MCF 10A (cell line): ENCODE data around the gene DYSF. TPM values are rescaled to one million over a fixed set of nuclear protein-coding genes. Genes with fewer than 3 reads are reported as not detected.

ENCODE experiments used
- BruUV-seq: library from RNA; stranded (reverse); fragments of 400-500 nt; replicated peaks from 2 replicates; lab custom pipeline; 2021; lab: Mats Ljungman, UMichigan
- CTCF ChIA-PET: fragments of 300-600 bp; sonication (Branson Sonifier 250); formaldehyde crosslinking; extraction: SDS; loops from one replicate; lab custom pipeline; 2021; ENCODE audit warnings: antibody characterized with exemption, inconsistent platforms; lab: Yijun Ruan, JAX
- POLR2A ChIA-PET: fragments of 300-600, 350-650 bp; sonication (Branson Sonifier 250); formaldehyde crosslinking; extraction: SDS; loops from one replicate; lab custom pipeline; 2020; ENCODE audit warnings: antibody characterized with exemption, inconsistent platforms; lab: Yijun Ruan, JAX
- DNase-seq: peaks from one replicate; pipeline ENCODE4 v3.0.0-alpha.2; 2018; ENCODE audit not compliant: unreplicated experiment
- H3K27ac Mint-ChIP-seq: one replicate; pipeline ENCODE4 v1.8.0; 2022; ENCODE audit warnings: mild to moderate bottlenecking, low read depth, mixed read lengths; ENCODE audit not compliant: unreplicated experiment
- H3K27me3 Mint-ChIP-seq: one replicate; pipeline ENCODE4 v1.8.0; 2022; ENCODE audit warnings: mixed read lengths; ENCODE audit not compliant: insufficient read depth, unreplicated experiment
- H3K36me3 Mint-ChIP-seq: one replicate; pipeline ENCODE4 v1.8.0; 2022; ENCODE audit warnings: mild to moderate bottlenecking, moderate library complexity, mixed read lengths; ENCODE audit not compliant: insufficient read depth, unreplicated experiment
- H3K4me1 Mint-ChIP-seq: one replicate; pipeline ENCODE4 v1.8.0; 2022; ENCODE audit warnings: mixed read lengths; ENCODE audit not compliant: insufficient read depth, unreplicated experiment
- H3K4me3 Mint-ChIP-seq: one replicate; pipeline ENCODE4 v1.8.0; 2022; ENCODE audit warnings: mild to moderate bottlenecking, moderate library complexity, mixed read lengths; ENCODE audit not compliant: unreplicated experiment
- H3K9me3 Mint-ChIP-seq: one replicate; pipeline ENCODE4 v1.8.0; 2022; ENCODE audit warnings: mixed read lengths; ENCODE audit not compliant: unreplicated experiment
- CTCF ChIP-seq: fragments of 200-600 bp; IDR thresholded peaks from one replicate; pipeline ENCODE4 v1.8.0; 2022; ENCODE audit warnings: antibody characterized with exemption, mild to moderate bottlenecking; ENCODE audit not compliant: unreplicated experiment
- intact Hi-C: fragments of 100-400 bp; cut with micrococcal nuclease; formaldehyde crosslinking; loops from 2 replicates; pipeline ENCODE4 v1.14.1; 2022
- total RNA-seq: library from RNA; stranded (reverse); gene quantifications from 2 replicates; pipeline ENCODE4 v1.2.3, GENCODE V29; 2022

The DYSF gene
- total RNA-seq, 1 experiment from 2014 or later = 2.0 TPM

DNA sequence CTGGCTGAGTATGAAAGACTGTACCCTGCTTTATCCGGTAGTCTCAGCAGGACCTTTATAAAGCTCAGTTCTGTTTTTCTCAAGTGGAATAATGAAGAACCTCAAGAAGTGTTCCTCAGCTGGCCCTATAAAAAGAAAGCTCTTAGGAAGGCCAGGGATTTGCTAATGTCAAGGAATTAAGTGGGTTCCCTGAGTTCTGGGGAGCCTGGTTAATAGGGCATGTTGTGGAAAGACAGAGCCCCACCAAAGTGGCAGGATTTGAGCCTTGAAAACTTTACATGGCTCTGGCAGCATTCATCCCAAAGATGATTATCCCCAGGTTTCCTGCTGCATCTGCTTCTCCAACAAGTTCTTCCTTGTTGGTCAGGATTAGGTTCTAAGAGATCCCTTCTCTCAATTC lies 6.9 kb upstream of the DYSF start:
- intact Hi-C loops = no loop called here
- Mint-ChIP-seq H3K27me3 (no peaks in the 10 kb centered on the region), H3K9me3 (no peaks in the 10 kb centered on the region), H3K36me3 (peaks cover 8% of the 10 kb centered on the region), H3K27ac (no peak overlapping the region), H3K4me1 (peaks cover 7% of the 10 kb centered on the region), H3K4me3 (no peak overlapping the region)
- CTCF ChIA-PET = interaction anchor here (0.6 to 1.3 kb wide), 4 partner anchors 14 to 113 kb away, joined by 3 read pairs; no protein-coding TSS in a partner anchor
- POLR2A ChIA-PET = no interaction called here
- BruUV-seq = no TSS peak
- DNase-seq = no peak
- no peak for TF ChIP-seq CTCF

GRCh38 chr2:71449343-71449742 lies 4.0 kb upstream of the DYSF start:
- H3K4me3 Mint-ChIP-seq = no peak overlapping the region
- TF ChIP-seq CTCF = no peak
- no peak for DNase-seq
- H3K4me1 Mint-ChIP-seq = peaks cover 20% of the 10 kb centered on the region
- BruUV-seq = no TSS peak
- CTCF ChIA-PET = no interaction called here
- H3K36me3 Mint-ChIP-seq = no peaks in the 10 kb centered on the region
- intact Hi-C loops = no loop called here
- no peaks in the 10 kb centered on the region for H3K27me3 Mint-ChIP-seq
- H3K27ac Mint-ChIP-seq = no peak overlapping the region
- no peaks in the 10 kb centered on the region for H3K9me3 Mint-ChIP-seq
- POLR2A ChIA-PET = interaction anchor here (1.2 kb wide), 1 partner anchor 12 kb away, joined by 3 read pairs; no protein-coding TSS in a partner anchor

DNA sequence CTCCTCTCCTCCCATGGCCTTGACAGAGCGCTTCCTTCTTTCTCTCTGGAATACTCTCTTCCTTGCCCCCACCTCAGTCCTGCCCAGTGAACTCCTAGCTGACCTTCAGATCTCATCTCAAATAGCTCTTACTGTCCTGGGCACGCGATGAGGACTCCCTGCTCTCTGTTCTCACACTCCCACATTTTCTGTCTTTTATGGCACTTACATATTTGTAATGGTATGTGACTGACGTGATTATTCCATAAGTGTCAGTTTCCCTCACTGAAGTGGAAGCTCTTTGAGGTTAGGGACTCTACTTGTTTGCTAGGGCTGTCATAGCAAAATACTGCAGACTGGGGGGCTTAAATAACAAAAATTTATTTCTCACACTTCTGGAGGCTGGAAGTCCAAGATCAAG lies 1.7 kb upstream of the DYSF start:
- ChIA-PET CTCF (interaction anchor here (0.9 to 1.0 kb wide), 2 partner anchors 9 to 17 kb away, joined by 3 to 6 read pairs; no protein-coding TSS in a partner anchor), POLR2A (interaction anchor here (0.9 to 1.8 kb wide), 2 partner anchors 9 to 17 kb away, joined by 3 to 5 read pairs; no protein-coding TSS in a partner anchor)
- DNase-seq = no peak
- Mint-ChIP-seq H3K4me3 (no peak overlapping the region), H3K27me3 (no peaks in the 10 kb centered on the region), H3K36me3 (peaks cover 6% of the 10 kb centered on the region), H3K4me1 (peaks cover 20% of the 10 kb centered on the region), H3K27ac (no peak overlapping the region), H3K9me3 (no peaks in the 10 kb centered on the region)
- intact Hi-C loops = no loop called here
- no TSS peak for BruUV-seq
- TF ChIP-seq CTCF = no peak

DNA sequence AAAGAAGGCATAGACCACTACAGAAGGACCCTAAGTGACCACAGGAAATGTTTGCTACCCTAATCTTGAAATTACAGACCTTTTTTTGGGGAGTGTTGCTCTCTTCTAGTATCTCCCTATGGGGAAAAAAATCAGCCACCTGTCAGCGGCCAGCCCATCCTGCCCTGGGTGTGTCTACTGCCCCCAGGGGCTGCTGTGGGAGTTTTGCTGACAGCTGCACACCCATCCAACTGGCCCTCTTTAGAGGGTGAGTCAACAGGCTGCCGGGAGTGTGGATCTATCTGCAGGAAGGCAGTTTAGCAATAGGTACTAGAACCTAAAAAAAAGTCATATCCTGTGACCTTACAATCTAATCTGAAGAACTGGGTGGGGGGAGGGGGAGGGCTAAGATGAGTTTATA lies 796 bp upstream of the DYSF start:
- H3K9me3 Mint-ChIP-seq = no peaks in the 10 kb centered on the region
- H3K27me3 Mint-ChIP-seq = no peaks in the 10 kb centered on the region
- no TSS peak for BruUV-seq
- no peak overlapping the region for H3K27ac Mint-ChIP-seq
- no peak overlapping the region for H3K4me3 Mint-ChIP-seq
- DNase-seq = peak; percentile 92
- CTCF ChIA-PET = no interaction called here
- peaks cover 20% of the 10 kb centered on the region for H3K4me1 Mint-ChIP-seq
- intact Hi-C loops = no loop called here
- POLR2A ChIA-PET = interaction anchor here (0.6 to 1.9 kb wide), 8 partner anchors 9 to 282 kb away, joined by 3 to 6 read pairs (median 4); no protein-coding TSS in a partner anchor
- H3K36me3 Mint-ChIP-seq = peaks cover 6% of the 10 kb centered on the region
- TF ChIP-seq CTCF = no peak
